ENCODE measurements around the gene ZCCHC7.

DNA sequence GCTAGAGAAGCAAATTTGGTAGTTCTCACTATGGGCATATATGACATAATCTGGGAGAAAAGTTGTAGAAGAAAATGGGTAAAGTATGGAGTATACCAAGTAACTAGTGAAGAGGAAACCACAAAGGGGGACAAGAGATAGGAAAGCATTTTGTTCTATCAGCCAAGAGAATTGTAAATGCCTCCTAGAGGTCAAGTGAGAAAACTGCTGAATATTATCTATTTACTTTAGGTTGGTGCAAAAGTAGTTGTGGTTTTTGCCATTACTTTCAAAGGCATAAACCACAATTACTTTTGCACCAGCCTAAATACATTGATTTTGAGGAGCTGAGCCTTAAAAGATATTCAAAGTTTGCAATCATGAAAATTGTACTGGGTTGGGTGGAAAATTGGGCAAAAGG is 175.4 kb downstream of the ZCCHC7 start:
- TF ChIP-seq CHD4 (IDR thresholded peaks at IDR 0.05; ENCODE audit: borderline replicate concordance) (no peak), MYC (IDR thresholded peaks at IDR 0.05; ENCODE audit: borderline replicate concordance, low read length) (no peak), POLR2A (IDR thresholded peaks at IDR 0.05; ENCODE audit: low read length) (no peak), NFE2L2 (conservative IDR thresholded peaks at IDR 0.05; ENCODE audit: low read length) (no peak), EP300 (IDR thresholded peaks at IDR 0.05) (no peak), ESRRA (IDR thresholded peaks at IDR 0.05; ENCODE audit: borderline replicate concordance, low read length) (no peak), HDAC2 (IDR thresholded peaks at IDR 0.05) (no peak), RCOR1 (IDR thresholded peaks at IDR 0.05; ENCODE audit: low read depth, low read length) (no peak)
- TF ChIP-seq, protein P1, sequence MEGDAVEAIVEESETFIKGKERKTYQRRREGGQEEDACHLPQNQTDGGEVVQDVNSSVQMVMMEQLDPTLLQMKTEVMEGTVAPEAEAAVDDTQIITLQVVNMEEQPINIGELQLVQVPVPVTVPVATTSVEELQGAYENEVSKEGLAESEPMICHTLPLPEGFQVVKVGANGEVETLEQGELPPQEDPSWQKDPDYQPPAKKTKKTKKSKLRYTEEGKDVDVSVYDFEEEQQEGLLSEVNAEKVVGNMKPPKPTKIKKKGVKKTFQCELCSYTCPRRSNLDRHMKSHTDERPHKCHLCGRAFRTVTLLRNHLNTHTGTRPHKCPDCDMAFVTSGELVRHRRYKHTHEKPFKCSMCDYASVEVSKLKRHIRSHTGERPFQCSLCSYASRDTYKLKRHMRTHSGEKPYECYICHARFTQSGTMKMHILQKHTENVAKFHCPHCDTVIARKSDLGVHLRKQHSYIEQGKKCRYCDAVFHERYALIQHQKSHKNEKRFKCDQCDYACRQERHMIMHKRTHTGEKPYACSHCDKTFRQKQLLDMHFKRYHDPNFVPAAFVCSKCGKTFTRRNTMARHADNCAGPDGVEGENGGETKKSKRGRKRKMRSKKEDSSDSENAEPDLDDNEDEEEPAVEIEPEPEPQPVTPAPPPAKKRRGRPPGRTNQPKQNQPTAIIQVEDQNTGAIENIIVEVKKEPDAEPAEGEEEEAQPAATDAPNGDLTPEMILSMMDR (IDR thresholded peaks at IDR 0.05), result 0 out of 3 replicates have a peak, but pooled peaks have one; percentile 18
